ENCODE data around the gene NINJ1. TPM values are rescaled to one million over a fixed set of nuclear protein-coding genes. Genes with fewer than 3 reads are reported as not detected.

Gene NINJ1
- total and polyA plus RNA-seq, 2 of the 4 experiments (the other 2 are of a cell fraction) = 21.9 to 38.8 TPM

DNA sequence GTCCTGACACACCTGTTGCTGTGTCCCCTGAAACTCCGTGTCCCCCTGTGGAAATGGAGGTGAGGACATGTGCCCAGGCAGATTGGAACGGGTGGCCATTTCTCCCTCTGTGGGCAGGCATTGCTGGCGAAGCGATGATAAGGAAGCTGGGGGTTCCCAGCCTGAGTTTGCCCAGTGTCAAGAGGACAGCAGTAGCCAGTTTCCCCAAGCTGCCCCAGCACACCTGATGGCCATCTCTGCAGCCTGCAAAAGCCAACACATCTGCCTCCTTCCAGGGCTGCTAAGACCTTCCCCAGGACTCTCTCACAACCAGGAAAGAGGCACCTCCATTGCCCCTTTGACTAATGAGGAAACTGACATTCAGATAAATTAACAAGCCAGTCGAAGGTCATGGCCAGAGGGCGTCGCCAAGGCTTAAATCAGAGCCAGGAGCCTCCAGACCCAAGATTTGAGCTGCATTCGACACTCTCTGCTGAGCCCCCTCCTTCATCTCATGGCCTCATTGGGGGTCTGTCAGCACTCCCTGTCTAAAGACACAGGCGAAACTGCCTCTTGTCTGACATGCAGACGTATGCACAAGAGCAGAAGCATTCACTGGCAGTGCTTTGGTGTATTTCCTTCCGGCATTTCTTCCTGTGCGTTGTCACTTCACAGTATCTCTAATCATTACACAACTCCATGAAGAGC is 39.5 kb upstream of the NINJ1 start:
- no peak for DNase-seq
- intact Hi-C loops (cut with micrococcal nuclease) = no loop called here
- ChIA-PET CTCF (no interaction called here), POLR2A (ENCODE audit: unreplicated experiment) (no interaction called here)
- Histone ChIP-seq H2AK5ac (ENCODE audit: low read depth, low read length) (no peak overlapping the region), H3K36me3 (ENCODE audit: control insufficient read depth, insufficient read depth, low read length) (no peaks in the 10 kb centered on the region), H4K20me1 (ENCODE audit: insufficient read depth, low read length) (no peaks in the 10 kb centered on the region), H2AFZ (replicated peaks; ENCODE audit: low read length, poor library complexity) (no peak overlapping the region), H3K14ac (replicated peaks; ENCODE audit: low read depth, low read length) (no peak overlapping the region), H2BK15ac (ENCODE audit: low read depth, low read length) (no peak overlapping the region), H4K5ac (ENCODE audit: low read depth, low read length) (no peak overlapping the region), H3K4me2 (ENCODE audit: low read depth, low read length) (no peak overlapping the region), H3K4me3 (ENCODE audit: insufficient read depth, low read depth, low read length) (no peak overlapping the region), H3K23ac (ENCODE audit: low read depth, low read length) (no peak overlapping the region), H3K79me1 (ENCODE audit: low read depth in 1 of 2, low read length in 2 of 2) (no peaks in the 10 kb centered on the region), H4K8ac (ENCODE audit: low read depth in 2 of 2, low read length in 2 of 2) (no peak overlapping the region), H3K27me3 (ENCODE audit: control insufficient read depth, insufficient read depth, low read length) (peaks cover 41% of the 10 kb centered on the region), H3K56ac (ENCODE audit: extremely low read depth, insufficient read depth, low read length) (no peak overlapping the region), H3K9ac (ENCODE audit: low read depth, low read length) (no peak overlapping the region), H4K91ac (ENCODE audit: insufficient read depth, low read depth, low read length) (no peak overlapping the region), H3K27ac (ENCODE audit: insufficient read depth, low read length) (no peak overlapping the region), H2BK5ac (ENCODE audit: low read depth, low read length, poor library complexity, severe bottlenecking) (no peak overlapping the region), H3K18ac (ENCODE audit: low read depth, low read length) (no peak overlapping the region), H3K9me3 (ENCODE audit: control insufficient read depth, insufficient read depth, low read length) (no peaks in the 10 kb centered on the region), H2BK20ac (ENCODE audit: low read depth, low read length) (no peak overlapping the region), H2BK120ac (ENCODE audit: low read depth, low read length) (no peak overlapping the region), H3K4me1 (ENCODE audit: control insufficient read depth, insufficient read depth, low read length) (no peaks in the 10 kb centered on the region), H2AK9ac (replicated peaks; ENCODE audit: low read depth, low read length, poor library complexity) (no peak overlapping the region), H3K9me1 (ENCODE audit: insufficient read depth, low read length) (no peaks in the 10 kb centered on the region), H3K4ac (ENCODE audit: low read depth, low read length) (no peak overlapping the region)
- in situ Hi-C loops (cut with MboI; ENCODE audit: low sequenced_read_pairs) = loop anchor here (25.0 kb wide), 1 partner anchor 789 kb away; the partner anchor contains the start of gene BARX1
- 25% methylated on average over 7 of the region's 12 CpGs; no CpG with 5 or more reads in 1 of the 2 experiments for WGBS, 2 experiments (ENCODE audit: extremely low coverage in 2 of 2, insufficient read length in 1 of 2)
- dilution Hi-C loops (cut with HindIII; ENCODE audit: low sequenced_read_pairs, unreplicated experiment) = no loop called here
- TF ChIP-seq MAZ (IDR thresholded peaks at IDR 0.05; ENCODE audit: borderline replicate concordance, low read depth, low read length) = no peak
- TF ChIP-seq MXI1 (IDR thresholded peaks at IDR 0.05; ENCODE audit: borderline replicate concordance, low read depth, low read length) = no peak
- no peak for TF ChIP-seq RAD21 (IDR thresholded peaks at IDR 0.05; ENCODE audit: low read length)
- TF ChIP-seq POLR2A (IDR thresholded peaks at IDR 0.05; ENCODE audit: low read depth, low read length) = no peak
- TF ChIP-seq RCOR1 (IDR thresholded peaks at IDR 0.05; ENCODE audit: insufficient replicate concordance, low read length) = no peak
- TF ChIP-seq FOS (IDR thresholded peaks at IDR 0.05; ENCODE audit: low read depth, low read length) = no peak
- no peak for TF ChIP-seq RFX5 (IDR thresholded peaks at IDR 0.05; ENCODE audit: low read depth, low read length)
- TF ChIP-seq, protein P1, sequence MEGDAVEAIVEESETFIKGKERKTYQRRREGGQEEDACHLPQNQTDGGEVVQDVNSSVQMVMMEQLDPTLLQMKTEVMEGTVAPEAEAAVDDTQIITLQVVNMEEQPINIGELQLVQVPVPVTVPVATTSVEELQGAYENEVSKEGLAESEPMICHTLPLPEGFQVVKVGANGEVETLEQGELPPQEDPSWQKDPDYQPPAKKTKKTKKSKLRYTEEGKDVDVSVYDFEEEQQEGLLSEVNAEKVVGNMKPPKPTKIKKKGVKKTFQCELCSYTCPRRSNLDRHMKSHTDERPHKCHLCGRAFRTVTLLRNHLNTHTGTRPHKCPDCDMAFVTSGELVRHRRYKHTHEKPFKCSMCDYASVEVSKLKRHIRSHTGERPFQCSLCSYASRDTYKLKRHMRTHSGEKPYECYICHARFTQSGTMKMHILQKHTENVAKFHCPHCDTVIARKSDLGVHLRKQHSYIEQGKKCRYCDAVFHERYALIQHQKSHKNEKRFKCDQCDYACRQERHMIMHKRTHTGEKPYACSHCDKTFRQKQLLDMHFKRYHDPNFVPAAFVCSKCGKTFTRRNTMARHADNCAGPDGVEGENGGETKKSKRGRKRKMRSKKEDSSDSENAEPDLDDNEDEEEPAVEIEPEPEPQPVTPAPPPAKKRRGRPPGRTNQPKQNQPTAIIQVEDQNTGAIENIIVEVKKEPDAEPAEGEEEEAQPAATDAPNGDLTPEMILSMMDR (conservative IDR thresholded peaks at IDR 0.05; ENCODE audit: low read depth, low read length) = no peak
- no peak for TF ChIP-seq CHD1 (IDR thresholded peaks at IDR 0.05; ENCODE audit: low read depth, low read length)
- TF ChIP-seq NFE2L2 (IDR thresholded peaks at IDR 0.05; ENCODE audit: low read depth, low read length) = no peak
- TF ChIP-seq, protein P2, sequence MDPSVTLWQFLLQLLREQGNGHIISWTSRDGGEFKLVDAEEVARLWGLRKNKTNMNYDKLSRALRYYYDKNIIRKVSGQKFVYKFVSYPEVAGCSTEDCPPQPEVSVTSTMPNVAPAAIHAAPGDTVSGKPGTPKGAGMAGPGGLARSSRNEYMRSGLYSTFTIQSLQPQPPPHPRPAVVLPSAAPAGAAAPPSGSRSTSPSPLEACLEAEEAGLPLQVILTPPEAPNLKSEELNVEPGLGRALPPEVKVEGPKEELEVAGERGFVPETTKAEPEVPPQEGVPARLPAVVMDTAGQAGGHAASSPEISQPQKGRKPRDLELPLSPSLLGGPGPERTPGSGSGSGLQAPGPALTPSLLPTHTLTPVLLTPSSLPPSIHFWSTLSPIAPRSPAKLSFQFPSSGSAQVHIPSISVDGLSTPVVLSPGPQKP (IDR thresholded peaks at IDR 0.05; ENCODE audit: borderline replicate concordance, low read depth, low read length) = no peak
- TF ChIP-seq BHLHE40 (IDR thresholded peaks at IDR 0.05; ENCODE audit: low read depth, low read length) = no peak
- TF ChIP-seq CEBPB (IDR thresholded peaks at IDR 0.05; ENCODE audit: low read depth, low read length) = no peak
- ATAC-seq (ENCODE audit: low read depth) = no peak
- BruUV-seq (replicated peaks) = no TSS peak
